ENCODE results near the gene CYP2S1.
"Not testable (repeated sequence)": the region's sequence is repeated elsewhere in the genome, so short reads cannot be mapped to it uniquely, and the experiment has no call there.

CYP2S1 gene

DNA sequence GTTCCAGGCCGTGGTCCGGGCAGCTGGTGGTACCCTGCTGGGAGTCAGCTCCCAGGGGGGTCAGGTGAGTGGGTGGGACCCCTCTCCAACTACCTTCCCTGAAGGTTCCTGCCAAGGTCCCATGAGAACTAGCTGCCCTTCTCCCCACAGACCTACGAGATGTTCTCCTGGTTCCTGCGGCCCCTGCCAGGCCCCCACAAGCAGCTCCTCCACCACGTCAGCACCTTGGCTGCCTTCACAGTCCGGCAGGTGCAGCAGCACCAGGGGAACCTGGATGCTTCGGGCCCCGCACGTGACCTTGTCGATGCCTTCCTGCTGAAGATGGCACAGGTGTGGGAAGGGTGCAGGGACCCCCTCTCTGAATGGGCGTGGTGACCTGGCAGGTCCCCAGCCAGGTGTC, 5.5 kb downstream of the CYP2S1 start:
- H3K27ac ChIP-seq (ENCODE audit: low read depth, low read length) = no peak overlapping the region

DNA sequence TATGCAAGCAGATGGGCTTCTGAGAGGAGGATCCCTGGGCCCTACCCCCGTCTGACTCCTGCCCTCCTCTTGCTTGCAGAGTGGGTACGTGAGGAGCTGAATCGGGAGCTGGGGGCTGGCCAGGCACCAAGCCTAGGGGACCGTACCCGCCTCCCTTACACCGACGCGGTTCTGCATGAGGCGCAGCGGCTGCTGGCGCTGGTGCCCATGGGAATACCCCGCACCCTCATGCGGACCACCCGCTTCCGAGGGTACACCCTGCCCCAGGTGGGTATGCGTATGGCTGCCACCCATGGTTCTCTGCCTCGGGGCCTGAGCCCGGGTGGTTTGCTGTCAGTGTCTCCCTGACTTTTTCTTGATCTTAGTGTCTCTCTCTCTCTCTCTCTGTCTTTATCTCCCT, 10.4 kb downstream of the CYP2S1 start:
- Histone ChIP-seq H3K4me3 (ENCODE audit: low read length) (no peak overlapping the region), H3K36me3 (ENCODE audit: insufficient read depth, low read length) (peaks cover 81% of the 10 kb centered on the region), H3K4me1 (ENCODE audit: insufficient read depth, low read length) (no peaks in the 10 kb centered on the region), H3K27me3 (ENCODE audit: insufficient read depth, low read length) (no peaks in the 10 kb centered on the region), H3K27ac (ENCODE audit: low read depth, low read length) (no peak overlapping the region; the same call in 1 of the 2 replicates), H3K9ac (ENCODE audit: low read depth, low read length) (no peak overlapping the region), H3K9me3 (ENCODE audit: insufficient read depth, low read depth, low read length) (no peaks in the 10 kb centered on the region)
- 94% methylated on average over 18 of the region's 18 CpGs for WGBS

More for the DNA sequence above, 5.5 kb downstream of the CYP2S1 start:
- no peak overlapping the region for H3K9ac ChIP-seq (ENCODE audit: low read depth, low read length)
- H3K9me3 ChIP-seq (ENCODE audit: insufficient read depth, low read depth, low read length) = no peaks in the 10 kb centered on the region
- no peaks in the 10 kb centered on the region for H3K27me3 ChIP-seq (ENCODE audit: insufficient read depth, low read length)
- H3K4me3 ChIP-seq (ENCODE audit: low read length) = no peak overlapping the region
- peaks cover 85% of the 10 kb centered on the region for H3K36me3 ChIP-seq (ENCODE audit: insufficient read depth, low read length)
- peaks cover 4% of the 10 kb centered on the region; the same call in 1 of the 2 replicates for H3K4me1 ChIP-seq (ENCODE audit: insufficient read depth, low read length)
- WGBS = 95% methylated on average over 11 of the region's 11 CpGs

DNA sequence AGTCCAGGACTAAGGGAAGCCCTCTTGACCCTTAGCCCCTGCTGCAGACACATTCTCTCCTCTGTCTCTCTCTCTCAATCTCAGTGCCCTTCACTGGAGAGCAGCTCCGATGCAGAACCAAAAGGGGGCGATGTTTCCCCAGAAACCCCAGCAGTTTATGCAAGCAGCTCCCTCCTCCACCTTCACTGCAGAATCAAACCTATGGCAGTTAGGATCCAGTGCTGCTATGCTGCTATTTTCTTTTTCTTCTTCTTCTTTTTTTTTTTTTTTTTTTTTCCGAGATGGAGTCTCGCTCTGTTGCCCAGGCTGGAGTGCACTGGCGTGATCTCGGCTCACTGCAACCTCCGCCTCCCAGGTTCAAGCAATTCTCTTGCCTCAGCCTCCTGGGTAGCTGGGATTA, 11.3 kb downstream of the CYP2S1 start:
- not testable (repeated sequence) for H3K9ac ChIP-seq (ENCODE audit: low read depth, low read length); H3K4me1 ChIP-seq (ENCODE audit: insufficient read depth, low read length); H3K27me3 ChIP-seq (ENCODE audit: insufficient read depth, low read length); H3K4me3 ChIP-seq (ENCODE audit: low read length); H3K9me3 ChIP-seq (ENCODE audit: insufficient read depth, low read depth, low read length); H3K27ac ChIP-seq (ENCODE audit: low read depth, low read length)
- WGBS = 68% methylated on average over 6 of the region's 7 CpGs
- H3K36me3 ChIP-seq (ENCODE audit: insufficient read depth, low read length) = peaks cover 72% of the 10 kb centered on the region

GRCh38 chr19:41205995-41206394, 13.0 kb downstream of the CYP2S1 start:
- Histone ChIP-seq H3K9me3 (ENCODE audit: insufficient read depth, low read depth, low read length) (no peaks in the 10 kb centered on the region), H3K4me1 (ENCODE audit: insufficient read depth, low read length) (no peaks in the 10 kb centered on the region), H3K27me3 (ENCODE audit: insufficient read depth, low read length) (no peaks in the 10 kb centered on the region), H3K4me3 (ENCODE audit: low read length) (no peak overlapping the region), H3K9ac (ENCODE audit: low read depth, low read length) (no peak overlapping the region), H3K36me3 (ENCODE audit: insufficient read depth, low read length) (peaks cover 59% of the 10 kb centered on the region), H3K27ac (ENCODE audit: low read depth, low read length) (no peak overlapping the region)
- 97% methylated on average over 10 of the region's 10 CpGs for WGBS

- H3K9ac ChIP-seq (ENCODE audit: low read depth, low read length) = no peak overlapping the region
- H3K9me3 ChIP-seq (ENCODE audit: insufficient read depth, low read depth, low read length) = no peaks in the 10 kb centered on the region
- no peaks in the 10 kb centered on the region for H3K4me1 ChIP-seq (ENCODE audit: insufficient read depth, low read length)
- WGBS = 95% methylated on average over 9 of the region's 9 CpGs
- no peak overlapping the region for H3K27ac ChIP-seq (ENCODE audit: low read depth, low read length)
- no peak overlapping the region for H3K4me3 ChIP-seq (ENCODE audit: low read length)
- H3K36me3 ChIP-seq (ENCODE audit: insufficient read depth, low read length) = peaks cover 54% of the 10 kb centered on the region
- no peaks in the 10 kb centered on the region for H3K27me3 ChIP-seq (ENCODE audit: insufficient read depth, low read length)
Observed at GRCh38 chr19:41206456-41206855, 13.4 kb downstream of the CYP2S1 start.

DNA sequence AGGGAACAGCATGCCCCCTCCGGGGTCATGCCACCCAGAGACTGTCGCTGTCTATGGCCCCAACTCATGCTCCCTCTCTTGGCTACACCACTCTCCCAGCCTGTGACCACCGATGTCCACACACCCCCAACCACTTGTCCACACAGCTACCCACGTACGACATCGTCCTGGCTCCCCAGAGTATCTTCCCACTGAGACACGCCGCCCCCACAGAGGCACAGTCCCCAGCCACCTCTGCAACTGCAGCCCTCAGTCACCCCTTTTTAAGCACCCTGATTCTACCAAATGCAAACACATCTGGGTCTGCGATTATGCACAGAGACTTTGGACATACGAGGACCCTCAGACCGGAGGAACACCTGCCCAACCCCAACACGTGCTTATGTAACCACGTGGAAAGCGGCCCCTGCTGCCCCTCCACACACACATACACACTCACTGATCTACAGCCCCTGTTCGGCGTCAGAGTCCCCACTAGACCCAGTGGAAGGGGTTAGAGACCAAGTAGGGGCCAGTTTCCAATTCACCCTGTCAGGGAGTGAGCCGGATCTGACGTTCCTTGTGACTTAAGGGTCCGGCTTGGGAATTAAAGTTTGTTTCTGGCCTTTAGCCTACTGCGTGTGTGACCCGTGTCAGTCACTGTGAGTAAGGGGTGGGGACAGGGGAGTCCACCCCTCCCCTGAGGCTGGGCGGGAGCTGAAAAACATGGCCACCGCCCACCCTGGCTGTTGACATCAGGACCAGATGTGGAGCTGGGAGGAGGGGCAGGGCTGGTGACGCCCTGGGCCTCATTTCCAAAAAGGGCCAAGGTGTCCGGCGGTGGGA, 14.1 kb downstream of the CYP2S1 start:
- H3K9ac ChIP-seq (ENCODE audit: low read depth, low read length) = no peak overlapping the region
- no peak overlapping the region for H3K27ac ChIP-seq (ENCODE audit: low read depth, low read length)
- WGBS = 90% methylated on average over 26 of the region's 26 CpGs
- H3K4me1 ChIP-seq (ENCODE audit: insufficient read depth, low read length) = no peaks in the 10 kb centered on the region
- H3K27me3 ChIP-seq (ENCODE audit: insufficient read depth, low read length) = no peaks in the 10 kb centered on the region
- peaks cover 47% of the 10 kb centered on the region for H3K36me3 ChIP-seq (ENCODE audit: insufficient read depth, low read length)
- no peak overlapping the region for H3K4me3 ChIP-seq (ENCODE audit: low read length)
- H3K9me3 ChIP-seq (ENCODE audit: insufficient read depth, low read depth, low read length) = no peaks in the 10 kb centered on the region

GRCh38 chr19:41214161-41214560, 21.1 kb downstream of the CYP2S1 start:
- Histone ChIP-seq H3K4me3 (ENCODE audit: low read length) (no peak overlapping the region), H3K27me3 (ENCODE audit: insufficient read depth, low read length) (no peaks in the 10 kb centered on the region), H3K27ac (ENCODE audit: low read depth, low read length) (no peak overlapping the region), H3K4me1 (ENCODE audit: insufficient read depth, low read length) (0 out of 2 replicates have a peak, but pooled peaks cover 3% of the 10 kb centered on the region), H3K9me3 (ENCODE audit: insufficient read depth, low read depth, low read length) (no peaks in the 10 kb centered on the region), H3K9ac (ENCODE audit: low read depth, low read length) (no peak overlapping the region), H3K36me3 (ENCODE audit: insufficient read depth, low read length) (no peaks in the 10 kb centered on the region)
- 94% methylated on average over 1 of the region's 1 CpG for WGBS

DNA sequence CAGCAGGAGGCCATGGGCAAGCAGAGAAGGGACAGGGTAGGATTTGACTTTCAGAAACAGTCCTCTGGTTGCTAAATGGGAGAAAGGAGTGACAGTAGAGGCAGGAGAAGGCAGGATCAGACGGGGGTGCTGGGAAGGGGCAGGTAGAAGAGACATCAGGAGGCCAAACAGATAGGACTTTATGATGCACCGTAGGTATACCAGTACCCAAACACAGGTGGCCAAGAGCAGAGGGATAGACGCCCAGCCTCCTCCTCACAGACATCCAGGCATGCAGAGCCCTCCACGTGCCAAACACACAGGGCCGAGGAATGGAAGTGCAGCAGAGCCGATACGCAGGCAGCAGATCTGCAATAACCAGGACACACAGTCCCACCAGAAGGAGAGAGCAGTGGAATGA, 24.7 kb downstream of the CYP2S1 start:
- peaks cover 16% of the 10 kb centered on the region for H3K36me3 ChIP-seq (ENCODE audit: insufficient read depth, low read length)
- H3K9me3 ChIP-seq (ENCODE audit: insufficient read depth, low read depth, low read length) = no peaks in the 10 kb centered on the region
- 73% methylated on average over 7 of the region's 7 CpGs for WGBS
- no peak overlapping the region for H3K27ac ChIP-seq (ENCODE audit: low read depth, low read length)
- H3K27me3 ChIP-seq (ENCODE audit: insufficient read depth, low read length) = no peaks in the 10 kb centered on the region
- no peak overlapping the region for H3K4me3 ChIP-seq (ENCODE audit: low read length)
- 0 out of 2 replicates have a peak, but pooled peaks cover 3% of the 10 kb centered on the region for H3K4me1 ChIP-seq (ENCODE audit: insufficient read depth, low read length)
- H3K9ac ChIP-seq (ENCODE audit: low read depth, low read length) = no peak overlapping the region

DNA sequence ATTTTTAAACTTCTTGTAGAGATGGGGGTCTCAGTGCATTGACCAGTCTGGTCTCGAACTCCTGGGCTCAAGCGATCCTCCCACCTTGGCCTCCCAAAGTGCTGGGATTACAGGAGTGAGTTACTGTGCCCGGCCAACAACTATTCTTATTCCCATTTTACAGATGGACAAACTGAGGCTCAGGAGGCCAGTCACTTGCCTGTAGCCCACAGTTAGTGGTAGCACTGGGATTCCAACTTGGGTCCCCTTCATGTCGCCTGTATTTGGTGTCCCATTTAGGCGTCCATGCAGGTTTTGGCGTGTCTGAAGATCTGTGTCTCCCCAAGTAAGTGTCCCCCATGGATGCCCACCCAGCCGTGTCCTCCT, 25.2 kb downstream of the CYP2S1 start:
- H3K9me3 ChIP-seq (ENCODE audit: insufficient read depth, low read depth, low read length) = no peaks in the 10 kb centered on the region
- H3K4me1 ChIP-seq (ENCODE audit: insufficient read depth, low read length) = 0 out of 2 replicates have a peak, but pooled peaks cover 5% of the 10 kb centered on the region
- peak overlapping the region; percentile 82 for H3K27ac ChIP-seq (ENCODE audit: low read depth, low read length)
- H3K27me3 ChIP-seq (ENCODE audit: insufficient read depth, low read length) = no peaks in the 10 kb centered on the region
- peaks cover 16% of the 10 kb centered on the region for H3K36me3 ChIP-seq (ENCODE audit: insufficient read depth, low read length)
- H3K4me3 ChIP-seq (ENCODE audit: low read length) = peak overlapping the region; percentile 81
- peak overlapping the region; percentile 62 for H3K9ac ChIP-seq (ENCODE audit: low read depth, low read length)
- 71% methylated on average over 7 of the region's 7 CpGs for WGBS

GRCh38 chr19:41218615-41219507, 25.8 kb downstream of the CYP2S1 start, which contains the start of gene AXL:
Gene AXL, plus strand, starts transcription at chr19:41219223. Its CDS starts 170 bp downstream, at chr19:41219393.
- Histone ChIP-seq H3K4me3 (ENCODE audit: low read length) (peak within 1 kb of the TSS; percentile 81), H3K9ac (ENCODE audit: low read depth, low read length) (peak within 1 kb of the TSS; percentile 62)
- WGBS = 4% methylated on average over 32 of the region's 32 CpGs

More at GRCh38 chr19:41218615-41219507, 25.8 kb downstream of the CYP2S1 start, which contains the start of gene AXL:
- H3K36me3 ChIP-seq (ENCODE audit: insufficient read depth, low read length) = peaks cover 16% of the 10 kb centered on the region
- peaks cover 11% of the 10 kb centered on the region; the same call in 1 of the 2 replicates for H3K4me1 ChIP-seq (ENCODE audit: insufficient read depth, low read length)
- H3K27ac ChIP-seq (ENCODE audit: low read depth, low read length) = peak within 1 kb of the TSS; percentile 82
- H3K9me3 ChIP-seq (ENCODE audit: insufficient read depth, low read depth, low read length) = no peaks in the 10 kb centered on the region
- no peaks in the 10 kb centered on the region for H3K27me3 ChIP-seq (ENCODE audit: insufficient read depth, low read length)
